Panc1 (cell line): ENCODE results near the gene USB1. TPM values are rescaled to one million over a fixed set of nuclear protein-coding genes. Genes with fewer than 3 reads are reported as not detected.
A peak's percentile ranks its signal among the peaks of the same experiment; 100 is the strongest.

ENCODE experiments used
- ATAC-seq: fragments of 200-7000 bp; cut with Tn5 transposase; 2 replicates; pipeline ENCODE4 v1.9.1; 2020; ENCODE audit warnings: mild to moderate bottlenecking, moderate library complexity
- BruUV-seq: library from RNA; stranded (reverse); fragments of 400-500 nt; replicated peaks from 2 replicates; lab custom pipeline; 2021; lab: Mats Ljungman, UMichigan
- CTCF ChIA-PET: fragments of 300-600 bp; sonication (Branson Sonifier 250); formaldehyde crosslinking; loops from one replicate; lab custom pipeline; 2022; ENCODE audit warnings: antibody characterized with exemption; lab: Charles Lee
- POLR2A ChIA-PET: fragments of 300-600 bp; sonication (Branson Sonifier 250); formaldehyde crosslinking; loops from one replicate; lab custom pipeline; 2022; ENCODE audit warnings: antibody characterized with exemption; lab: Charles Lee
- DNase-seq: peaks from one replicate; pipeline ENCODE4 v3.0.0-alpha.2; 2010; ENCODE audit warnings: low read depth, low spot score
- H3K27ac ChIP-seq: 2 replicates; pipeline ENCODE4 v1.5.1; 2011; ENCODE audit warnings: mild to moderate bottlenecking, low read length, inconsistent platforms
- H3K27me3 ChIP-seq: fragments of 200-500 bp; sonication (Bioruptor generic); 2 replicates; pipeline ENCODE4 v1.6.0; 2014; ENCODE audit warnings: low read length, inconsistent platforms; ENCODE audit not compliant: control insufficient read depth, insufficient read depth
- H3K36me3 ChIP-seq: fragments of 200-500 bp; sonication (Bioruptor generic); 2 replicates; pipeline ENCODE4 v1.5.1; 2014; ENCODE audit warnings: inconsistent platforms, mild to moderate bottlenecking, low read length, moderate library complexity; ENCODE audit not compliant: control insufficient read depth, insufficient read depth
- H3K4me1 ChIP-seq: 2 replicates; pipeline ENCODE4 v1.5.1; 2011; ENCODE audit warnings: inconsistent platforms, mild to moderate bottlenecking, low read length, moderate library complexity; ENCODE audit not compliant: control insufficient read depth, insufficient read depth
- H3K4me3 ChIP-seq, 2 experiments: 2 replicates each; pipeline ENCODE4 v1.5.1; 2011 to 2012; ENCODE audit warnings: low read depth in 2 of 2, low read length in 2 of 2, mild to moderate bottlenecking in 2 of 2, inconsistent platforms in 1 of 2, moderate library complexity in 1 of 2
- H3K9me3 ChIP-seq: fragments of 200-500 bp; sonication (Bioruptor generic); 2 replicates; pipeline ENCODE4 v1.5.1; 2014; ENCODE audit warnings: low read depth, mild to moderate bottlenecking, inconsistent platforms, low read length, moderate library complexity; ENCODE audit not compliant: control insufficient read depth, insufficient read depth
- POLR2AphosphoS5 ChIP-seq: IDR thresholded peaks from 2 replicates; pipeline ENCODE4 v1.6.1; 2012; ENCODE audit warnings: mild to moderate bottlenecking, low read depth, low read length, moderate library complexity
- REST ChIP-seq, 2 experiments: IDR thresholded peaks; 2 replicates each; pipeline ENCODE4 v1.6.1; 2011 to 2012; ENCODE audit warnings: low read depth in 2 of 2, control low read depth in 1 of 2, low read length in 1 of 2, mild to moderate bottlenecking in 1 of 2, moderate library complexity in 1 of 2; ENCODE audit not compliant: insufficient read depth in 1 of 2
- SIN3A ChIP-seq: IDR thresholded peaks from 2 replicates; pipeline ENCODE4 v1.6.1; 2012; ENCODE audit warnings: low read depth, mild to moderate bottlenecking, low read length, moderate library complexity, borderline replicate concordance; ENCODE audit not compliant: insufficient read depth
- TCF7L2 ChIP-seq: IDR thresholded peaks from 2 replicates; pipeline ENCODE4 v1.6.1; 2011; ENCODE audit warnings: mild to moderate bottlenecking, low read depth, low read length, inconsistent platforms
- in situ Hi-C: cut with HindIII; loops from 2 replicates; pipeline ENCODE4 v1.10.0; 2016; ENCODE audit warnings: low sequenced_read_pairs, low pct_unique_long_range_greater_than_20kb
- intact Hi-C: fragments of 100-400 bp; cut with micrococcal nuclease; formaldehyde crosslinking; loops from one replicate; pipeline ENCODE4 v1.10.0; 2022; ENCODE audit not compliant: unreplicated experiment
- total RNA-seq: library from RNA; stranded (reverse); gene quantifications from one replicate; pipeline ENCODE4 v1.2.1, GENCODE V29; 2021; ENCODE audit not compliant: unreplicated experiment
- TF ChIP-seq, protein P1 (sequence below): fragments of 450-650 bp; IDR thresholded peaks from 2 replicates; pipeline ENCODE4 v1.5.1; 2017; ENCODE audit warnings: mild to moderate bottlenecking

USB1 gene
- total RNA-seq, 1 experiment from 2014 or later = 58.2 TPM

GRCh38 chr16:58001781-58002415 is 691 bp downstream of the USB1 start:
- BruUV-seq = no TSS peak

DNA sequence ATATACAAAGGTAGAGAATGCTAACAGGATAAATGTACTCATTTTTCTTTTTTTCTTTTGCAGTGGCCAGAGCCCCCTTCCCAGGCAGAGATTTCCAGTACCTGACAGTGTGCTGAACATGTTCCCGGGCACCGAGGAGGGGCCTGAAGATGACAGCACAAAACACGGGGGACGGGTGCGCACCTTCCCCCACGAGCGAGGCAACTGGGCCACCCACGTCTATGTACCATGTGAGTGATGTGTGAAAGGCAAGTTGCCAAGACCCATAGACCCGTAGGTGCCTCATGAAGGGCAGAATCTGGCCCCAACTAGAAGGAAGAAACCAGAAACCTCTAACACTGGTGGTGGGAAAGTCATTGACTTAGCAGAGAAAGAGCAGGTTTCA is 1.2 kb downstream of the USB1 start:
- DNase-seq (no peak), ATAC-seq (no peak)
- in situ Hi-C loops (loop anchor here (25.0 kb wide), 1 partner anchor 110 kb away; no protein-coding TSS in a partner anchor), intact Hi-C loops (loop anchor here (10.0 kb wide), 1 partner anchor 248 kb away; no protein-coding TSS in a partner anchor)
- H3K36me3 ChIP-seq = no peaks in the 10 kb centered on the region
- no peak overlapping the region for H3K4me3 ChIP-seq
- ChIA-PET POLR2A (no interaction called here), CTCF (no interaction called here)
- H3K9me3 ChIP-seq = no peaks in the 10 kb centered on the region
- no peaks in the 10 kb centered on the region for H3K27me3 ChIP-seq
- no peak for TF ChIP-seq POLR2AphosphoS5
- no peak for TF ChIP-seq REST (IDR thresholded peaks at IDR 0.05; ENCODE audit: insufficient read depth in 1 of 2, low read depth in 2 of 2, low read length in 1 of 2)
- TF ChIP-seq SIN3A = no peak
- no peak for TF ChIP-seq TCF7L2
- TF ChIP-seq, protein P1, sequence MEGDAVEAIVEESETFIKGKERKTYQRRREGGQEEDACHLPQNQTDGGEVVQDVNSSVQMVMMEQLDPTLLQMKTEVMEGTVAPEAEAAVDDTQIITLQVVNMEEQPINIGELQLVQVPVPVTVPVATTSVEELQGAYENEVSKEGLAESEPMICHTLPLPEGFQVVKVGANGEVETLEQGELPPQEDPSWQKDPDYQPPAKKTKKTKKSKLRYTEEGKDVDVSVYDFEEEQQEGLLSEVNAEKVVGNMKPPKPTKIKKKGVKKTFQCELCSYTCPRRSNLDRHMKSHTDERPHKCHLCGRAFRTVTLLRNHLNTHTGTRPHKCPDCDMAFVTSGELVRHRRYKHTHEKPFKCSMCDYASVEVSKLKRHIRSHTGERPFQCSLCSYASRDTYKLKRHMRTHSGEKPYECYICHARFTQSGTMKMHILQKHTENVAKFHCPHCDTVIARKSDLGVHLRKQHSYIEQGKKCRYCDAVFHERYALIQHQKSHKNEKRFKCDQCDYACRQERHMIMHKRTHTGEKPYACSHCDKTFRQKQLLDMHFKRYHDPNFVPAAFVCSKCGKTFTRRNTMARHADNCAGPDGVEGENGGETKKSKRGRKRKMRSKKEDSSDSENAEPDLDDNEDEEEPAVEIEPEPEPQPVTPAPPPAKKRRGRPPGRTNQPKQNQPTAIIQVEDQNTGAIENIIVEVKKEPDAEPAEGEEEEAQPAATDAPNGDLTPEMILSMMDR = no peak
- H3K27ac ChIP-seq = no peak overlapping the region
- BruUV-seq = no TSS peak
- peaks cover 11% of the 10 kb centered on the region for H3K4me1 ChIP-seq

More at GRCh38 chr16:58001781-58002415, 691 bp downstream of the USB1 start:
- H3K4me3 ChIP-seq = peak overlapping the region; percentile 69 to 71
- TF ChIP-seq POLR2AphosphoS5 (no peak), REST (IDR thresholded peaks at IDR 0.05; ENCODE audit: insufficient read depth in 1 of 2, low read depth in 2 of 2, low read length in 1 of 2) (no peak), SIN3A (no peak), TCF7L2 (no peak)
- TF ChIP-seq, protein P1 = no peak
- DNase-seq (no peak), ATAC-seq (no peak)
- in situ Hi-C loops (loop anchor here (25.0 kb wide), 1 partner anchor 110 kb away; no protein-coding TSS in a partner anchor), intact Hi-C loops (loop anchor here (10.0 kb wide), 1 partner anchor 247 kb away; no protein-coding TSS in a partner anchor)
- H3K36me3 ChIP-seq = no peaks in the 10 kb centered on the region
- CTCF ChIA-PET = no interaction called here
- POLR2A ChIA-PET = interaction anchor here (0.6 kb wide), 1 partner anchor 187 kb away, joined by 5 read pairs; no protein-coding TSS in a partner anchor
- H3K9me3 ChIP-seq = no peaks in the 10 kb centered on the region
- H3K4me1 ChIP-seq = peaks cover 11% of the 10 kb centered on the region
- no peaks in the 10 kb centered on the region for H3K27me3 ChIP-seq
- peak overlapping the region; percentile 66 for H3K27ac ChIP-seq
